DOHH2 (cell line): Measurements from ENCODE around the gene SLC35G1.

Experiments used
- H3F3A ChIP-seq: fragments of 200-600 bp; sonication (generic), shearing (Covaris generic); 2 replicates; pipeline ENCODE4 v1.6.0; 2016; ENCODE audit warnings: antibody characterized with exemption, mild to moderate bottlenecking; ENCODE audit not compliant: control insufficient read depth, insufficient read depth
- H3K27ac ChIP-seq: fragments of 200-600 bp; sonication (generic); 2 replicates; pipeline ENCODE4 v1.5.1; 2014; ENCODE audit warnings: low read depth, mild to moderate bottlenecking, low read length, moderate library complexity
- H3K27me3 ChIP-seq: fragments of 200-600 bp; sonication (generic); 2 replicates; pipeline ENCODE4 v1.6.1; 2014; ENCODE audit warnings: mild to moderate bottlenecking, low read length, mixed read lengths; ENCODE audit not compliant: control insufficient read depth
- H3K36me3 ChIP-seq: fragments of 200-600 bp; sonication (generic); 2 replicates; pipeline ENCODE4 v1.6.1; 2014; ENCODE audit warnings: mild to moderate bottlenecking, low read length, moderate library complexity, mixed read lengths; ENCODE audit not compliant: control insufficient read depth
- H3K4me1 ChIP-seq: fragments of 200-600 bp; sonication (generic); 2 replicates; pipeline ENCODE4 v1.6.1; 2014; ENCODE audit warnings: mild to moderate bottlenecking, low read length, mixed read lengths; ENCODE audit not compliant: control insufficient read depth
- H3K4me2 ChIP-seq: fragments of 200-600 bp; sonication (generic); 2 replicates; pipeline ENCODE4 v1.6.0; 2014; ENCODE audit warnings: mild to moderate bottlenecking, low read length, moderate library complexity
- H3K4me3 ChIP-seq: fragments of 200-600 bp; sonication (generic); 2 replicates; pipeline ENCODE4 v1.5.1; 2014; ENCODE audit warnings: mild to moderate bottlenecking, low read length, mixed read lengths
- H3K79me2 ChIP-seq: fragments of 200-600 bp; sonication (generic); 2 replicates; pipeline ENCODE4 v1.6.1; 2014; ENCODE audit warnings: mild to moderate bottlenecking, low read length, mixed read lengths; ENCODE audit not compliant: control insufficient read depth
- H3K9me2 ChIP-seq: fragments of 200-600 bp; sonication (generic); replicated peaks from 2 replicates; pipeline ENCODE4 v1.6.1; 2014; ENCODE audit warnings: mild to moderate bottlenecking, low read length, mixed read lengths; ENCODE audit not compliant: control insufficient read depth
- H3K9me3 ChIP-seq: fragments of 200-600 bp; sonication (generic); 2 replicates; pipeline ENCODE4 v1.6.1; 2014; ENCODE audit warnings: antibody characterized with exemption, low read length, mixed read lengths; ENCODE audit not compliant: control insufficient read depth, insufficient read depth
- H4K20me1 ChIP-seq: fragments of 200-600 bp; sonication (generic); 2 replicates; pipeline ENCODE4 v1.6.0; 2014; ENCODE audit warnings: low read depth, mild to moderate bottlenecking, antibody characterized with exemption, low read length, moderate library complexity; ENCODE audit not compliant: control insufficient read depth, insufficient read depth
- EZH2phosphoT487 ChIP-seq: fragments of 200-600 bp; sonication (generic); IDR thresholded peaks from 2 replicates; pipeline ENCODE4 v1.6.1; 2017; ENCODE audit warnings: borderline replicate concordance, mild to moderate bottlenecking, antibody characterized with exemption, low read length, moderate library complexity, mixed read lengths
- TF ChIP-seq, protein P1 (sequence below): fragments of 200-600 bp; sonication (generic); IDR thresholded peaks from one replicate; pipeline ENCODE4 v1.5.1; 2014; ENCODE audit warnings: antibody characterized with exemption, mild to moderate bottlenecking, low read depth, low read length; ENCODE audit not compliant: poor library complexity, severe bottlenecking

The SLC35G1 gene

DNA sequence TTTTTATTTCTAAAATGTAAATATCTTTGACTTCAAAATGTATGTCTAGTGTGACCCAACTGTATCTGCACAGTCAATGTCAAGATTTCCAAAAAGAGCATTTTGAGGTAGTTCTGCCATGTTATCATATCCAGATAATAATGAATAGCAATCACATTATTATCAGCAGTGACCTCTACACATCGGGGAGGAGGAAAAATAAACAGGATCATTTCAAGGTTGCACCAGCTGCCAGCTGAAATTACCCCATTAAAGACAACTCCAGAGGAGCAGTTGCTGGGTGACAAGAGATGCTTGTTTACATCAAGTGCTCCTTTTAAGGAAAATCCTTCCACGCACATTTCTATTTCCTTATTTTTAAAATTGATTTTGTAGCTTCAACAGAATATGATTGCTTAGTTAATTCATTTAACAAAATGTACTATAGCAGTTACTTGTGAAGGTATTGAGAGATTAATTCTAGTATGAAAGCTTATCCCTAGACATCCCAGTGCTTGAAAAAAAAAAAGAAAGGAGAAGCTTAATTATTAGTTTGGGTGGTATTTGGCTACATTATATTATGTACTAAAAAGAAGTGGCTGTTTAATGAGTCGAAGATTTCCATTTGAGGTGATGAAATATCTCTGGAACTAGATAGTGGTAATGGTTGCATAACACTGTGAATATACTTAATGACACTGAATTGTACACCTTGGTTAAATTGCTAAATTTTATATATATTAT, 19.3 kb upstream of the SLC35G1 start:
- Histone ChIP-seq H3K79me2 (no peaks in the 10 kb centered on the region), H3K27me3 (peaks cover 15% of the 10 kb centered on the region; the same call in 1 of the 2 replicates), H3K4me2 (no peak overlapping the region), H4K20me1 (no peaks in the 10 kb centered on the region), H3K9me2 (no peaks in the 10 kb centered on the region), H3K9me3 (no peaks in the 10 kb centered on the region), H3K4me1 (no peaks in the 10 kb centered on the region), H3K4me3 (no peak overlapping the region), H3K27ac (no peak overlapping the region), H3F3A (no peaks in the 10 kb centered on the region), H3K36me3 (no peaks in the 10 kb centered on the region)
- TF ChIP-seq, protein P1, sequence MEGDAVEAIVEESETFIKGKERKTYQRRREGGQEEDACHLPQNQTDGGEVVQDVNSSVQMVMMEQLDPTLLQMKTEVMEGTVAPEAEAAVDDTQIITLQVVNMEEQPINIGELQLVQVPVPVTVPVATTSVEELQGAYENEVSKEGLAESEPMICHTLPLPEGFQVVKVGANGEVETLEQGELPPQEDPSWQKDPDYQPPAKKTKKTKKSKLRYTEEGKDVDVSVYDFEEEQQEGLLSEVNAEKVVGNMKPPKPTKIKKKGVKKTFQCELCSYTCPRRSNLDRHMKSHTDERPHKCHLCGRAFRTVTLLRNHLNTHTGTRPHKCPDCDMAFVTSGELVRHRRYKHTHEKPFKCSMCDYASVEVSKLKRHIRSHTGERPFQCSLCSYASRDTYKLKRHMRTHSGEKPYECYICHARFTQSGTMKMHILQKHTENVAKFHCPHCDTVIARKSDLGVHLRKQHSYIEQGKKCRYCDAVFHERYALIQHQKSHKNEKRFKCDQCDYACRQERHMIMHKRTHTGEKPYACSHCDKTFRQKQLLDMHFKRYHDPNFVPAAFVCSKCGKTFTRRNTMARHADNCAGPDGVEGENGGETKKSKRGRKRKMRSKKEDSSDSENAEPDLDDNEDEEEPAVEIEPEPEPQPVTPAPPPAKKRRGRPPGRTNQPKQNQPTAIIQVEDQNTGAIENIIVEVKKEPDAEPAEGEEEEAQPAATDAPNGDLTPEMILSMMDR, result no peak
- no peak for TF ChIP-seq EZH2phosphoT487

DNA sequence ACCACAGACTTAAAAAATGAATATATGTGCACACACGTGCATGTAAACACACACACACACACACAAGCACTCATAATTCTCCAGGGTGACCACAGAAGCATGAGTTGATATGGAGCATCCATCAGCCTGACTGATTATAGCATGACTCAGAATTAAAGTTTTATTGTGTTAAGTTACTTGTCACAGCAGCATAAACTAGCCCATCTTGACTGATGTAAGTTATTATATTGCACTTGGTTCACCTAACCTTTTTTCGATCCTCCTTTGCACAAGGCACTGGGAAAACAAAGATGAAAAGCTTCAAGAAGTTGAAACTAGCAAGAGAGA, 18.8 kb upstream of the SLC35G1 start:
- H3K27ac ChIP-seq, result no peak overlapping the region
- H3F3A ChIP-seq, result no peaks in the 10 kb centered on the region
- H3K79me2 ChIP-seq, result no peaks in the 10 kb centered on the region
- H4K20me1 ChIP-seq, result no peaks in the 10 kb centered on the region
- peaks cover 18% of the 10 kb centered on the region; the same call in 1 of the 2 replicates for H3K27me3 ChIP-seq
- no peak overlapping the region for H3K4me2 ChIP-seq
- no peaks in the 10 kb centered on the region for H3K9me3 ChIP-seq
- no peak overlapping the region for H3K4me3 ChIP-seq
- TF ChIP-seq, protein P1, result no peak
- TF ChIP-seq EZH2phosphoT487, result no peak
- H3K36me3 ChIP-seq, result no peaks in the 10 kb centered on the region
- no peaks in the 10 kb centered on the region for H3K9me2 ChIP-seq
- no peaks in the 10 kb centered on the region for H3K4me1 ChIP-seq

DNA sequence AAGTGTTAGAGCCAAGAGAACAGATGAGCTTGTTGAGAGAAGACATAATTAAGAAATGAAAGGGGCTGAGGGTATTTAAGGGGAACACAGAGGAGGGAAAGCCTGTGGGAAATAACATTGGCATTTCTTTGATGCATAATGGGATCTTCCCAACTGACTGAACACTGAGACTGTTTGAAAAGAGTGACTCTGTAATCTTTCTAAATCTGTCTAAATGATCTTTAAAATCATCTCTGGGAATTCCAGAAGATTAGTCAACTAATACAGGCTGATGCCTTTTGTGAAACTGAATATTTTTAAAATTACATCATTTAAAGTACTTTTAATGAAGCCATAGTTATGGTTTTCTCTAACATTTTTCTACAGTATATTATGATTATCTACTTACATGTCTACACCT, 17.4 kb upstream of the SLC35G1 start:
- Histone ChIP-seq H3K9me3 (no peaks in the 10 kb centered on the region), H3K79me2 (no peaks in the 10 kb centered on the region), H3K4me3 (no peak overlapping the region), H3K9me2 (no peaks in the 10 kb centered on the region), H3K36me3 (no peaks in the 10 kb centered on the region), H3K4me2 (no peak overlapping the region), H3K4me1 (no peaks in the 10 kb centered on the region), H3F3A (no peaks in the 10 kb centered on the region), H4K20me1 (no peaks in the 10 kb centered on the region), H3K27ac (no peak overlapping the region), H3K27me3 (peaks cover 26% of the 10 kb centered on the region)
- no peak for TF ChIP-seq EZH2phosphoT487

DNA sequence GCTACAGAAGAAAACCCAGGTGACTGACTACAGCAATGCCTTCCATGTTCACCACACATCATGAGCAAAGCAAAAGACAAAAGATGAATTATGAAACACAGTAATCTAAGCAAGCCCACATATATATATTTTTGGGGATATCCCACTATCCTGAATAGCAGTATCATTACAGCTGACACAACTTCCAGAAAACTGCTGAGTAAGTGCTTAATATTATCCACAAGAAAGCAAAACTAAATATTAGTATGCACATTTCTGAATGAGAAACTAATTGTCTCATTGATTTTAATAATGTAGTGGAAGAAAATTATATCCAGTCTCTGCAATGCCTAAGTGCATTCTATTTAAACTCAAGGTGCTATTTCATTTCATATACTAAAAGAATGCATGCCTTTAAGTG, 14.5 kb upstream of the SLC35G1 start:
- no peaks in the 10 kb centered on the region for H4K20me1 ChIP-seq
- H3K36me3 ChIP-seq, result no peaks in the 10 kb centered on the region
- TF ChIP-seq, protein P1, result no peak
- TF ChIP-seq EZH2phosphoT487, result no peak
- no peaks in the 10 kb centered on the region for H3K79me2 ChIP-seq
- H3K27ac ChIP-seq, result no peak overlapping the region
- no peaks in the 10 kb centered on the region for H3K4me1 ChIP-seq
- H3K4me3 ChIP-seq, result no peak overlapping the region
- peaks cover 23% of the 10 kb centered on the region for H3K27me3 ChIP-seq
- no peaks in the 10 kb centered on the region for H3K9me2 ChIP-seq
- H3K4me2 ChIP-seq, result no peak overlapping the region
- H3K9me3 ChIP-seq, result no peaks in the 10 kb centered on the region
- no peaks in the 10 kb centered on the region for H3F3A ChIP-seq
